Left colon (tissue), 2 donors: ENCODE measurements around the gene LRCH1. TPM values are rescaled to one million over a fixed set of nuclear protein-coding genes. Genes with fewer than 3 reads are reported as not detected.

Source experiments
- ATAC-seq: fragments of 200-7000 bp; cut with Tn5 transposase; one replicate; pipeline ENCODE4 v1.9.1; 2020; ENCODE audit warnings: mild to moderate bottlenecking, moderate library complexity
- DNase-seq, 2 donors: peaks; one replicate each; pipeline ENCODE4 v3.0.0-alpha.2; 2020
- intact Hi-C, 2 donors: fragments of 100-400 bp; cut with DNase I in 1 of 2; cut with micrococcal nuclease in 1 of 2; formaldehyde crosslinking; loops; one replicate each; pipeline versions ENCODE4 v1.11.2 to v1.14.0; 2022; cut with DNase I, micrococcal nuclease
- total RNA-seq, 2 donors: library from RNA; stranded (reverse); fragmentation: NEBNext Ultra II Directional; extraction: Animal tissue kit (Norgen Biotek cat#: 25700); gene quantifications; one replicate each; pipeline ENCODE4 v1.2.1, GENCODE V29; 2021
- donor health status: DM: no; HTN: no; CAD: no.
- donor health status: DM: yes; HTN: yes; CAD: no.

The LRCH1 gene
- total RNA-seq, 2 donors from 2014 or later = 13.9 to 17.9 TPM

DNA sequence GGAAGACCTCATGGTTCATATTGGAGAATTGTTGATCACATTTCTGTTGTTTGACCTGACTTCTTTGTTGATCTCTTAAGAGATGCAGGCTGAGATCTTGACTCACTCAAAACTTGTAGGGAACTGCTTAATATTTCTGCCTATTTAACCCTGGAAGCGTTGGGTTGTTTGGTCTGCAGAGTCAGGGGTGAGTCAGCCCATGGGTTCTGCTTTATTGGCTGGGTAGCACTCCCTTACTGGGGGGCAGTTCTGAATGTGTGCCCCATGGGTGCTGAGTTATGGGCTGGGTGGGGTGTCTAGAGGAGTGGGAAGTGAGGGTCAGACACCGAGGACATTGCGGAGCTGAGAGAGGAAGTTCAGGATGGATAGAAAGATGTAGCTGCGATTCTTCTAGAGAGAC is 87.9 kb downstream of the LRCH1 start:
- intact Hi-C loops = no loop called here
- DNase-seq (no peak), ATAC-seq (no peak)

DNA sequence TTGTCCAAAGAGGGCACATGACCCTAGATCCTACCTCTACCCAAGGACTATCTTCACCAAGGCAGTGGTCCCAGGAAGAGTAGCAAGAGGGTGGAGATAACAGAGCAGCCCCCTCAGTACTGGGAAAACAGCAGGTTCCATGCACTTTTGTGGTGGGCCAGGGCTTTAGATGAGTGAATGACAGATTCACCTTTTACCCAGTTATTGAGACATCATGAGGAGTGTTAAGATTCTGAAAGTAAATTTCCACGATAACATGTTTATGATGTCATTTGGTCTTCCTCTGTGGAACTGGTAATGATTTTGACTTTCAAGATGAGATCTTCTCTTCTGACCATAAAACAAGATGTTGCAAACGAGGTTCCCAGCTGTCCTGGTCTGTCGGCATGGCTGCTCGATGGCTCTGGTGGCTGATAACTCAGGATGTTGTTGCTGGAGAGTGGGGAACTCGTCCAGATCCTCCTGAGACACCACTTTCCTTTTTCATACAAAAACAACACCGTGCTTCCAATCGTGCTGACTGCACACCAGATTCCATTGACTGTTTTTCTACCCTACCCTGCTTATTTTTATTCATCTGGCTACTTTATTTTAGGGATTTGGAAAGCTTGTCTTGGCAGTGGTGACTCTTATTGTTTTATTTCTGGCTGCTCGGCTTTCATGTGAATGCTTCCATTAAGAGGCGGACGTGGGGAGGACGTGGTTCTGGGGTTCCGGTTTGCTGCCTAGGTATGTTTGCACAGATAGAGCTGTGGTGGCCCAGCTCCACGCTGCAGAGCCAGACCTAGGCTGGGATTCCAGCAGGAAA is 88.5 kb downstream of the LRCH1 start:
- no peak for ATAC-seq
- no peak for DNase-seq
- intact Hi-C loops = no loop called here

DNA sequence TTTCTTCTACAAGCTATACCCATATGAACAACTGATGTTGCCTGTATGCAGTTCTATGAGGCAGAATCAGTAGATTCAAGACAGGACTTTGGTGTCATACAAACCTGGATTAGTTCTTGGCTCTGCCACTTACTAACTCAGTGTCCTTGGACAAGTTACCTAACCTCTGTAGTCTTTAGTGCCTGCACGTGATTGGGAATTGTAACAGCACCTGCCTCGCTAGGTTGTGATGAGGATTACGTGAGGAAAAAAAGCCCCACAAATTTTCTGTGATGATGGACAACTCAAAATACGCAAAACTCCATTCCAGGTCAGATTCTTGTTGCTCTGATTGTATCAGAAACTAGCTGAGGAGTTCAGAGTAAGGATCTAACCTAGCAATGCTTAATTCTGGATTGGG is 89.3 kb downstream of the LRCH1 start:
- ATAC-seq = no peak
- intact Hi-C loops = no loop called here
- DNase-seq = no peak

DNA sequence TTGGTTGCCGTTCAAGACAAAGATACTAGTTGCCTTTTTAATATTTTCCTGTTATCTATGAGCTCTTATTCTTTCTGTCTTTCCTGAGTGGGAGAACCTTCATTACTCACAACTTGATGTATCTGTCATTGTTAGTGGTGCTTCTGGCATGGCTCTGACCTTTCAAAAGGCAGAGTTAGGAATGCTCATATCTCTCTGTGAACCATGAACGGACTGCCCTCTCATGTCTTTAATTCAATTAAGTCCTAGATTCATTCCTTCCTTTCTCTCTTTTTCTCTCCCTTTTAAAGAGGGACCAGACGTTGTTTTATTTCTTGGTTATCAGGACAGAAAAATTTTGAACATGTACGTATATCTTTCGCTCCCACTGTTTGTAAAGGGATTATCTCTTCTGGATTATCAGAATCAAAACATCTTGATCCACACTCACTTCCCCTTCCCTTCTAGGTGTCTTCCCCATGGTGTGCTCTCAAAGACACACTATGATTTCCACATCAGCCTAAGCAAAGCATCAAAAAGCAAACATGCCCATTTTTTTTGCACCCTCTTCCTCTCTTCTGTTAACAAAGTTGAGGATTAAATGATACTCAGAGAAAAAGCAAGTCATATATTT is 90.3 kb downstream of the LRCH1 start:
- intact Hi-C loops = no loop called here
- no peak for ATAC-seq

DNA sequence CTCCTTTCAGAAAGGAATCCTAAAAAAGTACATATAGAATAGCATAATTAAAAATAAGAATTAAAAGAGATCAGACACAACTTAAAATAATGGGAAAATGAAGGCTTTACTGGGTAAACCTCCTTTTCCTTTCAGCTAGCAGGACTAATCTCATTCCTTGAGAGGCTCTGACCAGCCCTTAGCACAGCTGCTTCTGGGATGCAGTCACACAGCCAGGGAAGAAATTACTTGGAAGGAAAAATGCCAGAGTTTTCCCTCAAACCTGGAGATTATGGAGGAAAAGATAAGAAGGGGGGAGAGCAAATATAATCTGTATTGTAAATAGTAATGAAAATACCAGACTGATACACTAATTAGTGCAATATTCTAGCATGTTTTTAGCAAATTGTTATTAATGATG is 91.8 kb downstream of the LRCH1 start:
- no peak for DNase-seq
- intact Hi-C loops = no loop called here
- no peak for ATAC-seq

More for the DNA sequence above, 90.3 kb downstream of the LRCH1 start:
- DNase-seq = no peak

DNA sequence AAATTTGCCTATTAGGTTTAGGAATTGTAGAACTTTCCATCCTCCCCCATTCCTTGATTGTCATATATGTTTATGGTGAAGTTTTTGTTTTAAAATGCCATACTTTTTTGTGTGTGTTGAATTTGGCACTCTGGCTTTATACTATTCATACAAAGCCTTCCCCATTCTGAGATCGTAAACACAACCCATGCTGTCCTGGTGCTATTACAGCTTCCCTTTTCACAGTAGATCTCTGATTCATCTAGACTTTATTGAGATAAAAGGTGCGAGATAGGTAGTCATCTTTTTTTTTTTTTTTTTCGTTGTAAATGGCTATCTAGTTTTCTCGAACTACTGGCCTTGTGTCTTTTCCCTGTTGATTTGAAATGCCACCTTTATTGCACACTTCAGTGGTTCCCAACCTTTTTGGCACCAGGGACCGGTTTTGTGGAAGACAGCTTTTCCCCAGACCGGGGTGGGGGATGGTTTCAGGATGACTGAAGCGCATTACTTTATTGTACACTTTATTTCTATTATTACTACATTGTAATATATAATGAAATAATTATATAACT is 94.6 kb downstream of the LRCH1 start:
- intact Hi-C loops = no loop called here
- ATAC-seq (peak; percentile 62), DNase-seq (no peak)

DNA sequence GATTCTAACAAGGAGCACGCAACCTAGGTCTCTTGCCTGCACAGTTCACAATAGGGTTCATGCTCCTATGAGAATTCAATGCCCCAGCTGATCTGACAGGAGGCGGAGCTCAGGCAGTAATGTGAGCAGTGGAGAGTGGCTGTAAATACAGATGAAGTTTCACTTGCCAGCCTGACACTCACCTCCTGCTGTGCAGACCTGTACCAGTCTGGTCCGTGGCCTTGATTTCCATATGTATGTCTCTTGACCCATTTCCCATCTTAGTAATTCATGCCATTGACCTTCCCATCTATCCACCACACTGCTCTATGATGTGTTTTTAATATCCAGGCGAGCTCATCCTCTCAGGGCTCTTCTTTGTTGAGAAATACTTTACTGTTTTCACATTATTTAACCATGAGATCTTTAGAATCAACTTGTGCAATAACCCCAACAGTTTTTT is 95.2 kb downstream of the LRCH1 start:
- DNase-seq = peak; percentile 55 to 69
- ATAC-seq = peak; percentile 98
- intact Hi-C loops = no loop called here

DNA sequence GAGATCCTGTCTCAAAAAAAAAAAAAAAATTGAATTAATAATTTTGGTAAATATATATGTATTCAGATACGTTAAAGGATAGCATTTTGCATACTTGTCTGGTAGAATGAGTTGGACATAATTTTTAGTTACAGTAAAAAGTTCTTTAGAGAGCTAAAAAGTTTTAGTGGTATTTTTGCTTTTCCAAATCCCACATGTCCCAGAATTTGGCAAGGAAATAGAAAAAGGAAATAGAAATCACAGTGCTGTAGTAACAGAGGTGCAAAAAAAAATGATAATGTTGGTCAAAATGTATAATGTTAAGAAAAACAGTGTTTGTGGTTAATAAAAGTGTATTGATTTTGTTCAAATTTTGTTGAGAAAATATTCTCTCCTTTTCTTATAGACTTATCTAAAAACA is 96.8 kb downstream of the LRCH1 start:
- no peak for ATAC-seq
- no peak for DNase-seq

DNA sequence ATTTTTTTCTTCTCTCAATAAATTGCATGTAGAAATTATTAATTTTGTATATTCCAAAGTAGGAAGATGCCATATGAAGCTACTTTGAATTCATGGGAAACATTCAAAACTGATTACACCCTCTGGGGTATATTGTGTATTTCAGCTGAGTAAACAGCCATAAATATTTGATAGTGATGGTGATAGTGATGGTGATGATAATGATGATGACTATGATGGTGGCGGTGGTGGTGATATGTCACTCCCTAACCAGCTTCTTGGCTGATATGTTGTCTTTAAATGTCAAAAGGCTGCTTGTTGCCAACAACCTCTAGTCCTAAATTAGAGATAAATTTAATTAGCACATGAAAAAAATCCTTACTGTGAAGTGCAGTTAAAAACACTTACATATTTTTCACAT is 102.0 kb downstream of the LRCH1 start:
- DNase-seq (no peak), ATAC-seq (no peak)
- intact Hi-C loops = loop anchor here in 1 of 2 donors (10.0 kb wide), 1 partner anchor 100 kb away; the partner anchor contains the start of gene LRCH1

More for the DNA sequence above, 96.8 kb downstream of the LRCH1 start:
- intact Hi-C loops = loop anchor here in 1 of 2 donors (10.0 kb wide), 1 partner anchor 95 kb away; the partner anchor contains the start of gene LRCH1

DNA sequence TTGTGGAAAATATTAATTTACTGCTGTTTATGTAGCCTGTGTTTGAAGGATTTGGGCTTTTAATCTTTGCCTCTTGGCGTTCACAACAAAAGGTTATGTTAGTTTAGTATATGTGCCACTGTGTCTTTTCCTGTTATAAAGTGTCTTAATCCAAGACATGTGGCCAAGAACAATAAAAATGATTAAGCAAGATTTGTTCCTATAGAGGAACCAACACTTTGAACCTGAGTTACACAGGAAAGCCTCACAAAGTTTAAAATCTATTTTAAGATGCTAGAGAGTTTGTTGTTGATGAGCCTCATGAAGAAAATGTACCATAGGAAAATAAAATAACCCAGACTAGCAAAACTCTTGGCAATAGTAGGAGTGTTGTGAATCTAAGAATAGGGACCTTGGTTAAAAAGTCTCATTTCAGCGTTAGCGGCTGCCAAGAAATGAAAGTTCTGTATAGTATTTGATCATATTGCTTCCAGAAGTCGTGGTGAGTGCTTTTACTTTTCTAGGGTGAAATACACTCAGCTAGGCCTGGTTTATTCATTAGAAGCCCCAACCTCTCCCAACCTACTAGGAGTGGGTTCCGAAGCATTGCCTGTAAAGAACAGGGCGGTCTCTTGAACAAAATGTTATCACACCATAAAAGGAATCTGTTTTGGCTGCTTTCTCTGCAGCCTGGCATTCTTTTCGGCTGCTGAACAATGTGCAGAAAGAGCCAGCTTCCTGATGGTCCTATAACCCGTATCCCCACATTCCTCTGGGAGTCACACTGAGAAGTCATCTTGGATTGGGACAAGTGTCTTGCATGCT is 102.6 kb downstream of the LRCH1 start:
- no peak for DNase-seq
- peak; percentile 63 for ATAC-seq
- intact Hi-C loops = loop anchor here in 1 of 2 donors (10.0 kb wide), 1 partner anchor 101 kb away; the partner anchor contains the start of gene LRCH1

DNA sequence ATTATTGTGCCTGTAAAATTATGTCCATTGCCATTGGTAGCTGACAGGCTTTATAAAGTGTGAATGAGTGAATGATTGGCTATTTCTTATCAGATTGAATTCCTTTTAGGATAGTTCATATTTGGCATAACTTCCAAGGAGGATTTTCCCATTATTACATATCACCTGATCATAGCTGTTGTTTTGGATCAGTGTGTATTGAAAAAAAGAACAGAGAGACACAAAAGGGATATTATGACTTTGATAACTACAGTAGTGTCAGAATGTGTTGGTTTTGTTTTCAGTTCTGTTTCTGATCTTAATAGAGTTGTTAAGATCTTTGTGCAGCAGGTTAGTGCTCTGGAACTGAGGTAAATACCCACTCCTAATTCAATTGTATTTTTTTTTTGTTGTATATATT is 103.8 kb downstream of the LRCH1 start:
- intact Hi-C loops = loop anchor here in 1 of 2 donors (10.0 kb wide), 1 partner anchor 102 kb away; the partner anchor contains the start of gene LRCH1
- no peak for DNase-seq
- ATAC-seq = no peak

DNA sequence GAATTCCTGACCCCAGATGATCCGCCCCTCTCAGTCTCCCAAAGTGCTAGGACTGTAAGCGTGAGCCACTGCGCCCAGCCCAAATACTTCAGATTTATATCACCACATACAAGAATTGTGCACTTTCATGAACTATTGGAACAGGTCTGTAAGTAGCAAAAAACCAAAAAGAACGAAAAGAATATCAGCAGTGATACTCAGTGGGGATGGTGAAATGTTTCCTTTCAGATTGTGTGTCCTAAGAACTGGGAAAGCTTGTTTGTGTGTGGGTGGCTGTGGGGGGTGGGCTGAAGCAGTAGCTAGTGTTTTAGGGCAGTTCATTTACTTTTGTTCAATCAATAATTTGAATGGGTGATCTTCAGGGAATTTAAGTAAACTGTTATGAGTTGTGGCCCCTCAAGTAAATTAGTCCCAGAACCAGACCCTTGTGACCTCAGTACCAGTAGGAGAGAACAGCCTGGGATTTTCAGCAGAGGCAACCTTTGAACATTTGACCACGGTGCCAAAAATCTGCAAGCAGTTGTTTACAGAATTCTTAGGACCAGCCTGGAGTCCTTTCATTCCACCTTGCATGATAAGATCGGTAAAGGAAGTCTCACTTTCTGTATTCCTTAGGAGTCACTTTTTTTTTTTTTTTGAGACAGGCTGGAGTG is 106.6 kb downstream of the LRCH1 start:
- no peak for DNase-seq
- peak; percentile 70 for ATAC-seq
- intact Hi-C loops = loop anchor here in 1 of 2 donors (10.0 kb wide), 1 partner anchor 105 kb away; the partner anchor contains the start of gene LRCH1

DNA sequence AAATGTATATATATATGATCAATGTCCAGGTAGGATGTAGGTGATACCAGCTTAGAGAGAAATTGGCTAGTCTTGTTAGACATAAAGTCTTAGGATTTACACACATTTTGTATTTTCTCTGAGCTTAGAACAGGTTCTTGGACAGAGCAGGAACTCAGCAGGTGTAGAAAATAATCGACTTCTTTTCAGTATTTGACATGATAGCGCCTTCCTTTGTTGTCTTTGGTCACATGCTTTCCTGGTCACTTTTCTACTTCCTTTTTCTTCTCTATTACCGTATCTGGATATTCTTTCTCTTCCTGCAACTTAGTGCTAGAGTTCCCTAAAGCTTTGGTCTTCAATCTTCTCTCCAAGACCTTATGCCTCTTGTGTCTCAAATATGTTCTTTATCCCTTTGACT is 107.4 kb downstream of the LRCH1 start:
- intact Hi-C loops = no loop called here
- peak; percentile 19 for ATAC-seq

DNA sequence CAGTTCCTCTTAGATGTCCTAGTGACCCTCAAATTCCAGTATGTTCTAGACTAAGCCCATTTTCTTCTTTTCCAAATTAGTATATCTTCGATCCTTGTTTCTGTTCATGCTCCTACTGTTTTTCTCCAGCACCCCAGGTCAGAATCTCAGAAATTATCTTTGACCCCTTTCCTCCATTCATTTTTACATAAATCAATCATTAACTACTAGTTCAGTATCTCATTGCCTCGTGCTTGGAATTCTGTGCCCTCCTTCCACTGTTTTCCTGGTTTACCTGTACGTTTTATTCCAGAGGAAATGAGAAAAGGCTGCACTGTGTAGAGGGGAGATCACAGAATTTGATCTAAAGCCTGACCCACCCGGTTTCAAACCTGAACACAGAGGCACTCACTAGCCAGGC is 107.9 kb downstream of the LRCH1 start:
- peak; percentile 65 for ATAC-seq
- intact Hi-C loops = no loop called here
- no peak for DNase-seq

More for the DNA sequence above, 107.4 kb downstream of the LRCH1 start:
- DNase-seq = no peak

DNA sequence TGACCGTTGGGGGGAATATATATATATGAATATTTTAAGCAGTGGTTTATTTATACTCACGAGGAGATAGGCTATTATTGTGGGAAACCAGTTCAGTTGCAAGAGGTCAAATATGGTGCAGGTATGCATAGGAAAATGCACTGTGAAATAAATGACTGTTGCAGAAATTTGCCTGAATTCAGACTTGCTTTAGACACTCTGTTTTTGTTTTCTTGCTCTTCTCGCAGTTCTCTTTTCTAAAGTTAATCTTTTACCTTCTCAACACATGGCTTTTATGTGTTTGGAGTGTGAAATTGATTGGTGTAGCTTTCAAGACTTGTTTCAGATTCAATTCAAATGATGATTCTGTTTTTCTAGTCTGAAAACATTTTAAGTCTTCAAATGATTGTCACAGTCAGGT is 109.7 kb downstream of the LRCH1 start:
- DNase-seq (no peak), ATAC-seq (no peak)
- intact Hi-C loops = no loop called here

DNA sequence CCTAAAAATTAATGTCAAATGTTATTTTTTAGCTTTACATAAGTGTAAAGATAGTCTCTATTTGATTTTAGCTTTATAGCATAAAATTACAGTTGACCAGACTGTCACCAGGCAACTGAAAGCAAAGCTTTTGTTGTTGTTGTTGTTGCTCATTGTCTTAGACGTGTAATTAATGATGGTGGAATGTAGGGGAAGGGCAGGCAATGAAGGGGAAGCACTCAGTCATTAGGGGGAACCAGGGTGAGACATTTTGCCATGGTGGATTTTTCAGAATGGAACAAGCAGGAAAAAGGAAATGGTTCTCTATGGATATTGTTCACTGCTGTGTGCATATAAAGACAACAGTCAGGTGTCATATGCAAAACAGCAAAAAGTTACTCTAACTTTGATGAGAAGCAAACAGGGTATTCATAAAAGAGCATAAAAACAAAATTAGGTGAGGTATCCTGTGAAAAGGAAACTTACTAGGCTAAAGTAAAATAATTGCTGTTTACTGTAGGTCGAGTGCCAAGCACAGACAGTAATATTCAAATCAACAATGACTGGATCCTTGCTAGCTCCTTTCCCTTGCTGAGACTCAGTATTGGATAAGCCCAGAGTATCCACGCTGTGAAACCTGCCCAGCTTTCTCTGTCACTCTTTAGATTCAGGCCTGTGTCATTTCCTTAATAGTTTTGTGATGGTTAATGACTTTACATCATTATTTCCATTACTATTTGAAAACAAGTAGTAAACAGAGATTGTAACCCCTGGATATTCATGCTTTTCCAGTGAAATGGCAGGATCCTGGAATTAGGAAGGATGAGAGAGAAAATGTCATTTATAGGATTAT is 110.5 kb downstream of the LRCH1 start:
- no peak for DNase-seq
- no peak for ATAC-seq
- intact Hi-C loops = no loop called here

DNA sequence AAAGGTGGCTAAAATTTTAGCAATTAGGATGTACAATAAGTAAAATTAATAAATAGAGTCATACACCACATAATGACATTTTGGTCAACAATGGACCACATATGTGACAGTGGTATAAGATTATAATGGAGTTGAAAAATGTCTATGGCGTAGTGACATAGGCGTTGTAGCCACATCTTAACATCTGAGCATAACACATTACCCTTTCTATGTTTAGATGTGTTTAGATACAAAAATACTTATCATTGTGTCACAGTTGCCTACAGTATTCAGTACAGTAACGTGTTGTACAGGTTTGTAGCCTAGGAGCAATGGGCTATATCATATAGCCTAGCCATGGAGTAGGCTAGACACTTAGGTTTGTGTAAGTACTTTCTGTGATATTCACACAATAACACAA is 111.2 kb downstream of the LRCH1 start:
- ATAC-seq (no peak), DNase-seq (no peak)
- intact Hi-C loops = no loop called here

DNA sequence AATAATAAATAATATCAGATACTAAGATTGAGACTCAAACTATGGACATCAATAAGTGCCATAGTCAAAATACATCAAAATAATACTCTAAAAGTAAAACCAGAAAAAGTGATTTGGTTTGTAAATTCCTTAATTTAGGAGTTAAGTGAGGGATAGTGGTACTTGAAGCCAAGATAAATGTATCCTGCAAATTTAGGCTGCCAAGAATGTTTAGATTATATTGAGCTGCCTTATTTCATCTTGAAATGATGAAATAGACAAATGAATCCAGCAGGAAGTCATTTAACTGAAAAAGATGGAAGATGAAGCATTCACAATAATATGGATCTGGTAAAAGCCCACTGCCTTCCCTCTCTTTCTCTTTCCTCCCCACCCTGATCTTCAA is 112.3 kb downstream of the LRCH1 start:
- intact Hi-C loops = no loop called here
- no peak for DNase-seq

More for the DNA sequence above, 112.3 kb downstream of the LRCH1 start:
- ATAC-seq = no peak
